MM.1S (cell line): ENCODE measurements around the gene RPL27A.

Experiments
- CTCF ChIP-seq: fragments of 300-600 bp; sonication (generic); IDR thresholded peaks from 2 replicates; pipeline ENCODE4 v1.5.1; 2016; ENCODE audit warnings: antibody characterized with exemption, low read length, mixed read lengths
- EZH2 ChIP-seq: fragments of 300-600 bp; sonication (generic); optimal IDR thresholded peaks from 2 replicates; pipeline ENCODE3; 2017; ENCODE audit warnings: low read depth, mild to moderate bottlenecking, antibody characterized with exemption, low read length, mixed read lengths

GRCh38 chr11:8717544-8717875, 34.9 kb downstream of the RPL27A start:
- TF ChIP-seq CTCF (no peak), EZH2 (no peak)
